ENCODE measurements around the gene CYFIP2. TPM values are rescaled to one million over a fixed set of nuclear protein-coding genes. Genes with fewer than 3 reads are reported as not detected.
A peak's percentile ranks its signal among the peaks of the same experiment; 100 is the strongest.

CYFIP2 gene
- total RNA-seq, 1 donor from 2014 or later: 33.3 TPM

GRCh38 chr5:157345067-157345466 is 79.1 kb downstream of the CYFIP2 start:
- ATAC-seq (no peak), DNase-seq (no peak)
- intact Hi-C loops (cut with micrococcal nuclease): no loop called here

- no peak for DNase-seq
- intact Hi-C loops (cut with micrococcal nuclease): no loop called here
- no peak for ATAC-seq
Measured at GRCh38 chr5:157345485-157345884, 79.6 kb downstream of the CYFIP2 start.

GRCh38 chr5:157347301-157348048 is 81.6 kb downstream of the CYFIP2 start:
- DNase-seq: peak; percentile 47
- intact Hi-C loops (cut with micrococcal nuclease): no loop called here

GRCh38 chr5:157348049-157348400 is 82.1 kb downstream of the CYFIP2 start:
- DNase-seq (no peak), ATAC-seq (peak; percentile 12)
- intact Hi-C loops (cut with micrococcal nuclease): no loop called here

More at GRCh38 chr5:157347301-157348048, 81.6 kb downstream of the CYFIP2 start:
- ATAC-seq: peak; percentile 80

- ATAC-seq: no peak
- no peak for DNase-seq
- intact Hi-C loops (cut with micrococcal nuclease): no loop called here
Measured at GRCh38 chr5:157350939-157351801, 85.2 kb downstream of the CYFIP2 start.

- no peak for DNase-seq
- ATAC-seq: no peak
- intact Hi-C loops (cut with micrococcal nuclease): no loop called here
Measured at GRCh38 chr5:157351802-157352092, 85.8 kb downstream of the CYFIP2 start.

- ATAC-seq (no peak), DNase-seq (no peak)
- intact Hi-C loops (cut with micrococcal nuclease): no loop called here
Measured at GRCh38 chr5:157352756-157353340, 86.9 kb downstream of the CYFIP2 start.

GRCh38 chr5:157354800-157355199 is 88.9 kb downstream of the CYFIP2 start:
- no peak for ATAC-seq
- no peak for DNase-seq
- intact Hi-C loops (cut with micrococcal nuclease): no loop called here

- intact Hi-C loops (cut with micrococcal nuclease): no loop called here
- ATAC-seq (no peak), DNase-seq (no peak)
Measured at GRCh38 chr5:157356576-157356975, 90.7 kb downstream of the CYFIP2 start.

GRCh38 chr5:157357823-157358222 is 91.9 kb downstream of the CYFIP2 start:
- intact Hi-C loops (cut with micrococcal nuclease): no loop called here
- ATAC-seq (no peak), DNase-seq (no peak)

GRCh38 chr5:157358871-157359270 is 92.9 kb downstream of the CYFIP2 start:
- DNase-seq: no peak
- ATAC-seq: no peak
- intact Hi-C loops (cut with micrococcal nuclease): no loop called here

GRCh38 chr5:157359356-157360055 is 93.6 kb downstream of the CYFIP2 start:
- intact Hi-C loops (cut with micrococcal nuclease): no loop called here

GRCh38 chr5:157362012-157362411 is 96.1 kb downstream of the CYFIP2 start:
- intact Hi-C loops (cut with micrococcal nuclease): no loop called here
- ATAC-seq (peak; percentile 80), DNase-seq (peak; percentile 37)

More at GRCh38 chr5:157359356-157360055, 93.6 kb downstream of the CYFIP2 start:
- ATAC-seq (no peak), DNase-seq (no peak)

GRCh38 chr5:157362502-157362901 is 96.6 kb downstream of the CYFIP2 start:
- intact Hi-C loops (cut with micrococcal nuclease): no loop called here
- ATAC-seq (peak; percentile 75), DNase-seq (no peak)

GRCh38 chr5:157362982-157363381 is 97.1 kb downstream of the CYFIP2 start:
- DNase-seq (no peak), ATAC-seq (no peak)
- intact Hi-C loops (cut with micrococcal nuclease): no loop called here

GRCh38 chr5:157365732-157366131 is 99.8 kb downstream of the CYFIP2 start:
- DNase-seq (no peak), ATAC-seq (no peak)
- intact Hi-C loops (cut with micrococcal nuclease): no loop called here

GRCh38 chr5:157366741-157367674 is 101.1 kb downstream of the CYFIP2 start:
- ATAC-seq (peak; percentile 57), DNase-seq (peak; percentile 33)
- intact Hi-C loops (cut with micrococcal nuclease): no loop called here

- intact Hi-C loops (cut with micrococcal nuclease): no loop called here
- DNase-seq (no peak), ATAC-seq (no peak)
Measured at GRCh38 chr5:157369507-157369906, 103.6 kb downstream of the CYFIP2 start.

- intact Hi-C loops (cut with micrococcal nuclease): no loop called here
- DNase-seq (no peak), ATAC-seq (no peak)
Measured at GRCh38 chr5:157370967-157371366, 105.0 kb downstream of the CYFIP2 start.

All from left ventricle myocardium superior (tissue), 1 donor.